Measurements from ENCODE around the gene USP8.
"Not testable (repeated sequence)": the region's sequence is repeated elsewhere in the genome, so short reads cannot be mapped to it uniquely, and the experiment has no call there.

Gene USP8

GRCh38 chr15:50424066-50424890, at the start of gene USP8:
Gene USP8 (plus strand): TSS chr15:50424405. CDS start chr15:50439074, 14,669 bp downstream.
- H3K4me3 ChIP-seq (replicated peaks; ENCODE audit: low read depth, low read length): peak within 1 kb of the TSS; percentile 97
- peak; percentile 86 for DNase-seq (ENCODE audit: extremely low read depth, low read depth)
- TF ChIP-seq CTCF (IDR thresholded peaks at IDR 0.05; ENCODE audit: low read depth, low read length, missing control alignments): no peak

- no peak for DNase-seq (ENCODE audit: extremely low read depth, low read depth)
- no peak overlapping the region for H3K4me3 ChIP-seq (replicated peaks; ENCODE audit: low read depth, low read length)
- TF ChIP-seq CTCF (IDR thresholded peaks at IDR 0.05; ENCODE audit: low read depth, low read length, missing control alignments): no peak
Observed at GRCh38 chr15:50377867-50378751, 46.1 kb upstream of the USP8 start.

GRCh38 chr15:50378776-50379175, 45.4 kb upstream of the USP8 start:
- no peak for DNase-seq (ENCODE audit: extremely low read depth, low read depth)
- no peak for TF ChIP-seq CTCF (IDR thresholded peaks at IDR 0.05; ENCODE audit: low read depth, low read length, missing control alignments)
- no peak overlapping the region for H3K4me3 ChIP-seq (replicated peaks; ENCODE audit: low read depth, low read length)

GRCh38 chr15:50379413-50379812, 44.8 kb upstream of the USP8 start:
- not testable (repeated sequence) for DNase-seq (ENCODE audit: extremely low read depth, low read depth); H3K4me3 ChIP-seq (replicated peaks; ENCODE audit: low read depth, low read length)

- no peak for DNase-seq (ENCODE audit: extremely low read depth, low read depth)
- no peak overlapping the region for H3K4me3 ChIP-seq (replicated peaks; ENCODE audit: low read depth, low read length)
- TF ChIP-seq CTCF (IDR thresholded peaks at IDR 0.05; ENCODE audit: low read depth, low read length, missing control alignments): no peak
Observed at GRCh38 chr15:50380089-50380488, 44.1 kb upstream of the USP8 start.

GRCh38 chr15:50381438-50381837, 42.8 kb upstream of the USP8 start:
- DNase-seq (ENCODE audit: extremely low read depth, low read depth): no peak
- no peak overlapping the region for H3K4me3 ChIP-seq (replicated peaks; ENCODE audit: low read depth, low read length)
- no peak for TF ChIP-seq CTCF (IDR thresholded peaks at IDR 0.05; ENCODE audit: low read depth, low read length, missing control alignments)

- not testable (repeated sequence) for H3K4me3 ChIP-seq (replicated peaks; ENCODE audit: low read depth, low read length); DNase-seq (ENCODE audit: extremely low read depth, low read depth)
Observed at GRCh38 chr15:50382408-50382807, 41.8 kb upstream of the USP8 start.
